Right lobe of liver (tissue), 4 donors: ENCODE results near the gene MAP3K5.

Source experiments
- CTCF ChIP-seq, 4 donors: fragments of 200-600 bp in 3 of 4; fragments of 450-650 bp in 1 of 4; IDR thresholded peaks; one replicate each; pipeline versions ENCODE4 v1.5.1 to v1.8.0; 2016 to 2022; ENCODE audit warnings: antibody characterized with exemption in 4 of 4, mild to moderate bottlenecking in 2 of 4
- POLR2A ChIP-seq: fragments of 450-650 bp; IDR thresholded peaks from one replicate; pipeline ENCODE4 v1.6.1; 2017; ENCODE audit warnings: antibody characterized with exemption, mild to moderate bottlenecking
- donor health status: DM: no; HTN: no; CAD: no.
- donor health status: DM: no; HTN: no; CAD: no.
- donor health status: DM: no; HTN: yes; CAD: no.

- no peak for TF ChIP-seq CTCF (IDR thresholded peaks at IDR 0.05)
- no peak for TF ChIP-seq POLR2A
Measured at GRCh38 chr6:136762022-136762975, 30.0 kb downstream of the MAP3K5 start.
